Activated CD4-positive, alpha-beta T cell treated with anti-CD3 and anti-CD28 coated beads, Interleukin-2, amount 10 ng/mL, durations not matched to agents 24 days and 14 days (primary cell): ENCODE data around the gene TBX5. TPM values are rescaled to one million over a fixed set of nuclear protein-coding genes. Genes with fewer than 3 reads are reported as not detected.

Experiments used
- DNase-seq: peaks from one replicate; pipeline ENCODE4 v3.0.0; 2022
- H3K27ac Mint-ChIP-seq: one replicate; pipeline ENCODE4 v1.8.0; 2022; ENCODE audit warnings: mild to moderate bottlenecking, mixed read lengths
- H3K27me3 Mint-ChIP-seq: one replicate; pipeline ENCODE4 v1.8.0; 2022; ENCODE audit warnings: mixed read lengths
- H3K36me3 Mint-ChIP-seq: one replicate; pipeline ENCODE4 v1.8.0; 2022; ENCODE audit warnings: low read depth, mild to moderate bottlenecking, mixed read lengths
- H3K4me1 Mint-ChIP-seq: one replicate; pipeline ENCODE4 v1.8.0; 2021; ENCODE audit warnings: mixed read lengths
- H3K4me3 Mint-ChIP-seq: one replicate; pipeline ENCODE4 v1.8.0; 2022; ENCODE audit warnings: mild to moderate bottlenecking, moderate library complexity, mixed read lengths
- H3K9me3 Mint-ChIP-seq: one replicate; pipeline ENCODE4 v1.8.0; 2021; ENCODE audit warnings: mixed read lengths
- intact Hi-C: fragments of 100-400 bp; cut with micrococcal nuclease; formaldehyde crosslinking; loops from one replicate; pipeline ENCODE4 v1.15.1; 2023
- total RNA-seq: library from RNA; stranded (reverse); gene quantifications from 2 replicates; pipeline ENCODE4 v1.2.3, GENCODE V29; 2022

Gene TBX5
- total RNA-seq, 1 donor from 2014 or later, result not detected

DNA sequence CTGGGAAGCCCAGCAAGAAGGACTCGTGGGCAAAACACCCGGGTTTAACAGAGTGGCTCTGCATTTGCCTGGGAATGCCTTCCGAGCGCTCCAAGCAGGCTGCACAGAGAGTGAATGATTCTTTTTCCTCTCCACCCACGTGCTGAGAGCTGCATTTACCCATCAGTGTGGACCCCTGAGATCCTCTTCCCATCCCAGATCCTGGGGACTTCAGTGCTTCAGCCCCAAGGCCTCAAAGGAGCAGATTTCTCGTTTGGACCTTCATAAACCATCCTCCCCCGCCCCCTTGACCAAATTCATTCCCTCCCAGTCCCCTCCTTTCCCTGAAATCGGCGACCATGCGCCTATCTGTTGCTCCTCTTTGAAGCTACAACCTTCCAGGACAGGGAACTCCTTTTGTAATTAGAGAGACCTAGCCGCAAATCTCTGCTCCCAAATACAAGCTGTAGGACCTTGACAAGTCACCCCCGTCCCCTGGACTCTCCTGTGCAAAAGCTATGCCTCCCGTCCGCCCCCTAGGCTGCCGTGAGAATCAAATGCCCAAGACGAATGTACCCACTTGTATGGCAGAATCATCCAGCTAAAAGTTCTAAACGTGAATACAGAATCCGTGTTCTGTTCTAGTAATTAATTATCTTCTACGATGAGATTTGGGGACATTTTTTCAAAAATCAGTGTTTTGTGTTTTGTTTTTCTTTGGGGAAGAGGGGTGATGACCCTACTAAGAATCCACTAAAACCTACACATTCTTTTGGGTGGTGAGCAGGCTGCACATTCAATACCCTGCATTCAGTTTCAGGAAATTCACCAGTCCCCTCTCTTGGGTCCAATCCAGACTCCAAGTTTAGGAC, 8.8 kb downstream of the TBX5 start:
- intact Hi-C loops, result no loop called here
- H3K9me3 Mint-ChIP-seq, result no peaks in the 10 kb centered on the region
- H3K4me1 Mint-ChIP-seq, result no peaks in the 10 kb centered on the region
- H3K27me3 Mint-ChIP-seq, result peaks cover 87% of the 10 kb centered on the region
- peaks cover 2% of the 10 kb centered on the region for H3K36me3 Mint-ChIP-seq
- DNase-seq, result no peak
- H3K4me3 Mint-ChIP-seq, result no peak overlapping the region
- H3K27ac Mint-ChIP-seq, result no peak overlapping the region

DNA sequence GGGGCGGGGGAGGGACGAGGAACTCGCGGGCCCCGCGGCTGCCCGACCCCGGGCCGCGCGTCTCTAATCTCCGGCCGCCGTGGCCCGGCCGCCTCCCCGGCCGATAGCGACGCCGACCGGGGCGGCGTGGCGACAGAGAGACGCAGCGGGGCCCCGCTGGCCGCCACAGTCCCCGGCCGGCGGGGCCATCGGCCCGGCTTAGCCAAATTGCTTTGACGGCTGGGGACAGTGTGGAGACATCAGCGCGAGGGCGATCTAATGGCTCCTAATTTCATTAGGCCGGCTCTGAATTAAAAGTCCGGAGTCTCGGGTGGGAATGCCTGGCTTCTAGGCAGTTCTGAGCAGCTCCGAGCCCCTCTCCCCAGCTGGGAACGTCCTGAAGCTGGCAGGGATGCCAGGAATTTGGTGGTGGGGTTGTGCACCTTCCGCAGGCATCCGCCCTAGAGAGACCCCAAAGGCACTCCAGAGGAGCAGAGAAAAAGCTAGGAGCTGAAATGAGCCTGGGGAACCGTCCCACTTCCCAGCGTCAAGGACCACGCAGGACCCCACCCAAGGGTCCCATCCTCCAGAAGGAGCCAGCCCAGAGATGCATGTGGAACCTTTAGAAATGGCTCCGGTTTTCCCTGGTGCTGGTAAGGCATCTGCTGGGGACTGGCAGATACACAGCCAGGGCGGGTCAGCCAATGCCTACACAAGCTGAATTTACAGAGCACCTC, 9.6 kb downstream of the TBX5 start:
- H3K4me3 Mint-ChIP-seq, result no peak overlapping the region

DNA sequence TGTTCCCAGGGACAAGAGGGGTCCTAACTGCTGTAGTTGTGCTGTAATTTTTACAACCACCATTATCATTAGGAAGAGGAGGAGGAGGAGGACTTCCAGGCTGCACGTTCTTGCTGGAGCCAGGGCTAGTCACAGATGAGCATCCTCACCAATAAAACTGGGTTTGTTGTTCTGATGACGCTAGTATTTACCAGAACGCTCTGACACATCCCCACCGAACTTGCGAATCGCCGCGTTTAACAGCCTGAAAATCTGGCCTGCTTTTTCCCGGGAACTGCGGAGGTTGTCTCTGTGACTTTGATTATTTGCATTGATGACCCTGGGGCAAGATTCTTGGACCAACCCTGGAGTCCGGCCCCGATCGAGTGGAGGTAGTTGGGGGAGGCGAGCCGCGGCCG, 10.2 kb downstream of the TBX5 start:
- H3K4me3 Mint-ChIP-seq, result no peak overlapping the region

More for the DNA sequence above, 9.6 kb downstream of the TBX5 start:
- Mint-ChIP-seq H3K27ac (no peak overlapping the region), H3K9me3 (no peaks in the 10 kb centered on the region), H3K27me3 (peaks cover 85% of the 10 kb centered on the region), H3K4me1 (no peaks in the 10 kb centered on the region), H3K36me3 (no peaks in the 10 kb centered on the region)
- DNase-seq, result no peak
- intact Hi-C loops, result no loop called here

DNA sequence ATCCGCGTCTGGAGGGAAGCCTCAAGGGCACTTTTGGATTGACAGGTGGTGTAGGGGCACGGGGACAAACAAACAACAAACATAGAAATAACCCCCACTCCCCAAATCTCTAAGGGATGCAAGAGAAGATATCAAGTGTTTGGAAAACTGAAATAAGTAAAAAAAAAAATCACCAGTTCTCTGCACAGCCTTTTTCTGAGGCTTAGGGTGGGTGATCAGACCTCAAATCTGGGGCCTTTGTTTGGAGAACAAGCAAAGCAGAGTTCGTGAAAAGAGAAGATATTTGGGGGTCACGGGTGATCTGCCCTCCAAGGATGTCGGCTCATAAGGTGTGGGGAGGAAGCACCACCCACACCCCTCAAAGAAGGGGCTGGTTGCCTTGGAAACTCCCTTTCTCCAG, 10.7 kb downstream of the TBX5 start:
- intact Hi-C loops, result no loop called here
- no peak overlapping the region for H3K4me3 Mint-ChIP-seq
- no peak for DNase-seq
- no peak overlapping the region for H3K27ac Mint-ChIP-seq
- no peaks in the 10 kb centered on the region for H3K36me3 Mint-ChIP-seq
- H3K27me3 Mint-ChIP-seq, result peaks cover 79% of the 10 kb centered on the region
- H3K9me3 Mint-ChIP-seq, result no peaks in the 10 kb centered on the region
- no peaks in the 10 kb centered on the region for H3K4me1 Mint-ChIP-seq

More for the DNA sequence above, 10.2 kb downstream of the TBX5 start:
- H3K4me1 Mint-ChIP-seq, result no peaks in the 10 kb centered on the region
- peaks cover 82% of the 10 kb centered on the region for H3K27me3 Mint-ChIP-seq
- intact Hi-C loops, result no loop called here
- no peak for DNase-seq
- no peak overlapping the region for H3K27ac Mint-ChIP-seq
- H3K36me3 Mint-ChIP-seq, result no peaks in the 10 kb centered on the region
- H3K9me3 Mint-ChIP-seq, result no peaks in the 10 kb centered on the region

DNA sequence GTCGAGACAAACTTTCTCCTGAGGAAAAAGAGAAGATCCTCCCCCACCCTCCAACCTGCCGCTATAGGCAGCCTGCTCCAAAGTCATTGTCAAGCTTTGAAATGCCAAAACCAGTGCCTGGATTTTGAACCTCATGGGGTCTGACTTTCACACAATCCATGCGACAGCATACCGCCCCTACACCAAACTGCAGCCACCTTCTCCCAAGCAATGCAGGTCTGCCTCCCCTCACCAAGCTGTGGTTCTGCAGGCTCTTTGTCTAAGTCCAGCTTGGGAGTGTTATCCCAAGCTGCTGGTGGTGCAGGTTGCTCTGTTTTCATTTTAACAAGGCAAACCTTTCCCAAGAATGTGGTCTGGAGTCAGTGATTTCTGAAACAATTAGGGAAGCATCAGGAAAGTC, 12.4 kb downstream of the TBX5 start:
- Mint-ChIP-seq H3K4me1 (no peaks in the 10 kb centered on the region), H3K27ac (no peak overlapping the region), H3K36me3 (no peaks in the 10 kb centered on the region), H3K4me3 (no peak overlapping the region), H3K27me3 (peaks cover 65% of the 10 kb centered on the region), H3K9me3 (no peaks in the 10 kb centered on the region)
- no peak for DNase-seq
- intact Hi-C loops, result no loop called here

DNA sequence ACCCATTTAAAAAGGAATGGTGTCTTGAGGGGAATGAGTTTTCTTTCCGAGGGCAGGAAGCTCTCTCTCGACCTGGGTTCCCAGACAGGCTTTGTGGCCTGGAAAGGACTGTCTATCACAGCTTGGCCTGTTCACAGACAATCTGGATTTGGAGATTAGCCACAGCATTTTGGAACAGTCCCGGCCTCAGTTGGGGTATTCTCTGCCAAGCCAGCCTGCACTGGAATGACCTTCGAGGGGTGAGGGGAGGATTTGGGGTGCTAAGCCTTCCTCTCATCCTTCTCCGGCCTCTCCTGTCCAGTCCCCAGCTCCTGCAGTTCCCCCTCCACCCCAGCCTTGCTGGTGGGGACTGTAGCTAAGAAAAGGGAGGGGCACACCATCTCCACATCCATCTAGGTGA, 13.0 kb downstream of the TBX5 start:
- H3K36me3 Mint-ChIP-seq, result no peaks in the 10 kb centered on the region
- no peaks in the 10 kb centered on the region for H3K9me3 Mint-ChIP-seq
- no peak overlapping the region for H3K4me3 Mint-ChIP-seq
- no peak for DNase-seq
- no peaks in the 10 kb centered on the region for H3K4me1 Mint-ChIP-seq
- no peak overlapping the region for H3K27ac Mint-ChIP-seq
- intact Hi-C loops, result no loop called here
- H3K27me3 Mint-ChIP-seq, result peaks cover 59% of the 10 kb centered on the region

DNA sequence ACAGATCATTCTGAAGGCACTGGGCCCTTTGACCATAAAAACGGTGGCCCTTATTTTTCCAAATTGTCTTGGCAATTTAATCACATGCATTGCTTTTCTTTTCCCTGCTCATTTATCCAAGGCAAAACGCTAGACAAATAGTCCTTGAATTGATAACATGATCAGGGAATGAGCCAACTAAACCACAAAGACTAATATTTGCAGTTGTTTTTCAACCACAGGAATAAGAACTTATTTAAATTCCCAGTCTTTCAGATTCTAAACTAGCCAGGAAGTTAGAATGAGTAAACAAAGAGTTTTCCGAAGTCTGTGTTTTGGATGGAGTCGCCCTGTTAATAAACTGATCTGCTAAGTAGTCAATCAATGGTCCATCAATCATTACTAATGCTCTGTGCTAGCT, 14.9 kb downstream of the TBX5 start:
- H3K27ac Mint-ChIP-seq, result no peak overlapping the region
- no peak overlapping the region for H3K4me3 Mint-ChIP-seq
- H3K4me1 Mint-ChIP-seq, result no peaks in the 10 kb centered on the region
- intact Hi-C loops, result no loop called here
- H3K9me3 Mint-ChIP-seq, result no peaks in the 10 kb centered on the region
- H3K27me3 Mint-ChIP-seq, result peaks cover 43% of the 10 kb centered on the region
- no peaks in the 10 kb centered on the region for H3K36me3 Mint-ChIP-seq
- DNase-seq, result no peak

DNA sequence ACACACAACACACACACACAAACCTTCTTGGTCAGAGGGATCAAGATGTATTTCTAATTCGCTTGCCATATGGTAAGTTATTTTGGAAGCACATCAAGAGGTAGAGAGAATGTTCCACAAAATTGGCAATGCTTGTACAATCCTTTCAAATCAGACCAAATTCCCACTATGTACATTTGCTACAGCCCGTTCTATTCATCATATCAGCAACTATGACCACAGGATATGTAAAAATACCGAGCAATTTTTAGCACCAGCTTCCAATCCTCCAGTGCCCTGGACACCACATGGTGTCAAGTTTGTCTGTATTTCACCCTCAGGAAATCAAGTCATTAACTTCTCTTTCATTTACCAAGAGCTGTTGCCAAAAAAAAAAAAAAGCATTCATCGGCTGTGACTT, 21.2 kb downstream of the TBX5 start:
- Mint-ChIP-seq H3K27ac (no peak overlapping the region), H3K4me1 (no peaks in the 10 kb centered on the region), H3K27me3 (no peaks in the 10 kb centered on the region), H3K4me3 (no peak overlapping the region), H3K9me3 (no peaks in the 10 kb centered on the region), H3K36me3 (no peaks in the 10 kb centered on the region)
- DNase-seq, result no peak
- intact Hi-C loops, result no loop called here

DNA sequence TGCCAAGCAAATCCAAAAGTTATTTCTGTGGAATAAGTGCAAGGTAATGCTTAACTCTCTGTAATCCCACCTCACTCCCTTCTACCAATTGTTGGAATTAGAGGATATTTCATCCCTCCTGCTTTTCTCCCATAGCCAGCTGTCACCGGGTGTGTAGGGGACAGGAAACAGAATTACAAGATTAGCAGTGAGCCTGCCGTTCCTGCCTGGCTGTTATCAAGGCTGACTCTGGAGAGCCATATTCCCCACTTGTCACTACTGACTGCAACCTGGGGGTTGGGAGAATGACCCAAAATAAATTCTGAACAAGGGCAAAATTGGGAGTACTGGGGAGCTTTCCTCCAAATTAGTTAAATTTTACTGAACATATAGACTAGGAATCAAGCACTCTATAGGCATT, 24.8 kb downstream of the TBX5 start:
- Mint-ChIP-seq H3K9me3 (no peaks in the 10 kb centered on the region), H3K36me3 (no peaks in the 10 kb centered on the region), H3K27ac (no peak overlapping the region), H3K4me3 (no peak overlapping the region), H3K4me1 (no peaks in the 10 kb centered on the region), H3K27me3 (no peaks in the 10 kb centered on the region)
- no peak for DNase-seq
- intact Hi-C loops, result no loop called here

DNA sequence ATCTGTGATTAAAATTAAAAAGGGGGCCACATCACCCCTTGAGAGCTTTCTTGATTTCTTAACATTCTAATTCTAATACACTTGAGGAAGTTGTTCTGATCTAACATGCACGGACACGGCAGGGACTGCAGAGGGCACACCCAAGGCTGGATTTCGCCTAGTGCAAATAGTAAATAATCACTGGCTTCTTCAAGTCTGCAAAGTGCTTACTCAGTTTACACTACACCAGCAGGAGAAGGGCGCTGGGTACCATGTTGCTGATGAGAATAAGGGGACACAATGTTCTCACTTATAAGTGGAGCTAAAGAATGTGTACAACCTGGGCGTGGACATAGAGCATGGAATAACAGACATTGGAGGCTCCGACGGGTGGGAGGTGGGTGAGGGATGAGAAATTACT, 34.2 kb downstream of the TBX5 start:
- Mint-ChIP-seq H3K36me3 (no peaks in the 10 kb centered on the region), H3K4me3 (no peak overlapping the region), H3K27me3 (no peaks in the 10 kb centered on the region), H3K27ac (no peak overlapping the region), H3K9me3 (no peaks in the 10 kb centered on the region), H3K4me1 (no peaks in the 10 kb centered on the region)
- DNase-seq, result no peak
- intact Hi-C loops, result no loop called here

DNA sequence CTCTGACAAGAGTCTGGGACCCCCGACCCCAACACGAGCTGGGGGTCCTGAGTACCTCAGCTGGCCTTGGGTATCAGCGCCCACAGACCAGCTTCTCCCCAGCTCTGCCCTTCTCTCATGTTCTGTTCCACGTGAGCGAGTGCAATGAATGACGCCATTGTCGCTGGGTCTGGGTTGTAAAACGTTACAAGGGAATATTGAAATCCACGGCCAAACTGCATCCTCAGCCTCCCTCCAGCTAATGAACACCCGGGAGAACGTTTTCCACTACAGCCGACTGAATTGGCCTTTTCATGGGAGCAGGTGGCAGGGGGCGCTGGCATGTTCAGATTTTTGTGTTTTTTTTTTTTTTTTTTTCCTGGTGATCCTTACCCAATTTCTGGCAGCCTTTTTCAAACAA, 34.7 kb downstream of the TBX5 start:
- no peaks in the 10 kb centered on the region for H3K27me3 Mint-ChIP-seq
- no peak overlapping the region for H3K4me3 Mint-ChIP-seq
- H3K4me1 Mint-ChIP-seq, result no peaks in the 10 kb centered on the region
- DNase-seq, result no peak
- H3K36me3 Mint-ChIP-seq, result no peaks in the 10 kb centered on the region
- no peaks in the 10 kb centered on the region for H3K9me3 Mint-ChIP-seq
- intact Hi-C loops, result no loop called here
- no peak overlapping the region for H3K27ac Mint-ChIP-seq

DNA sequence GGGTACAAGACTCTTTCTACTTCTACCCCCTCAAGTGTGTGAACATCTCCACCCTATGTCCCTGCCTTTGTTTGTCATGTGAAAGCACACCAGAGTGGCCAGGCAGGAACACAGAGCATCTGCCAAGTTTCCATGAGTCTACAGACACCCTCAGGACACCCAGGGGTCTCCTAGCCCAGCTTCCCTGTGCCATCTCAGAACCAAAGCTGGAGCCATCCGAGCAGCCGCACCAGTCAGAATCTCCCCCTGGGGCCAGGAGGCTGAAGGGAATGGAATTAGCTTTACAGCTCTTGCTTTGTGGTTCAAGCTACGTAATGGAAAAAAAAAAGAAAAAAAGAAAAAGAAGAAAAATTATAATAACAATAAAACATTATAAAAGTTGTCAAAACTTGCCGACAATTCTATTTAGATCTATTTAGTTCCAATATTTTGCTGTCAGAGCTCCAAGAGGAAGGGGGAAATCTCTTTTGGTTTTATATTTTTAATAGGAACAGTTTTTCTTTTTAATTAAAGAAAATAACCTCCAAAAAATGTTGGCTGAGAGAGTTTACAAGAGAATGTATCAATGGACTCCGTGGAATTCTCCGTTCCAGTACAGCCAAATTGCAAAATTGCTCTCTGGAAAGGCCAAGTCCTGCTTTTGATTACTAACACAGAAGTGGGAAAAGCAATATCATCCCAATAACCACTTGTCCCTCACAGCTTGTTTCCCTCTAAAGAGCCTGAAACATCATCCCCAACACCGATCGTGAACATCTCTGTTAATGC, 37.1 kb downstream of the TBX5 start:
- H3K4me1 Mint-ChIP-seq, result no peaks in the 10 kb centered on the region
- DNase-seq, result no peak
- no peak overlapping the region for H3K4me3 Mint-ChIP-seq
- no peaks in the 10 kb centered on the region for H3K9me3 Mint-ChIP-seq
- no peaks in the 10 kb centered on the region for H3K36me3 Mint-ChIP-seq
- intact Hi-C loops, result no loop called here
- no peak overlapping the region for H3K27ac Mint-ChIP-seq
- no peaks in the 10 kb centered on the region for H3K27me3 Mint-ChIP-seq

DNA sequence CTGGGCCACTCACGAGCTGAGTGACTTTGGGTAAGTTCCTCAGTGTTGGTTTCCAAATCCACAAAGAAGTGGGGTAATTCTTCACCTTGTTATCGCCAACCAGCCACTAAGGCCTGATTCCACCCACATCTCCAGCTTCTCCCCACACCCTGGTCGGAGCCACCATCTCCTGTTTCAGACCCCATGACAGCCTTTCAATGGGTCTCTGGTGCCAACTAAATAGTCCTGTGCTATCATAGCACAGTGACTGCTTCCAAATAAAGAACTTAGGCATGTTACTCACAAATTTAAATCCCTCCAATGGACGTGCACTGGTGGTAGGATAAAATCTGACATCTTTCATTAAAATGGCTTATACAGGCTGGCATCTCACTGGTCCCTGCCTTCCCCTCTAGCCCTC, 44.0 kb downstream of the TBX5 start:
- Mint-ChIP-seq H3K4me1 (no peaks in the 10 kb centered on the region), H3K36me3 (no peaks in the 10 kb centered on the region), H3K27me3 (no peaks in the 10 kb centered on the region), H3K4me3 (no peak overlapping the region), H3K27ac (no peak overlapping the region), H3K9me3 (peaks cover 6% of the 10 kb centered on the region)
- DNase-seq, result no peak
- intact Hi-C loops, result no loop called here

DNA sequence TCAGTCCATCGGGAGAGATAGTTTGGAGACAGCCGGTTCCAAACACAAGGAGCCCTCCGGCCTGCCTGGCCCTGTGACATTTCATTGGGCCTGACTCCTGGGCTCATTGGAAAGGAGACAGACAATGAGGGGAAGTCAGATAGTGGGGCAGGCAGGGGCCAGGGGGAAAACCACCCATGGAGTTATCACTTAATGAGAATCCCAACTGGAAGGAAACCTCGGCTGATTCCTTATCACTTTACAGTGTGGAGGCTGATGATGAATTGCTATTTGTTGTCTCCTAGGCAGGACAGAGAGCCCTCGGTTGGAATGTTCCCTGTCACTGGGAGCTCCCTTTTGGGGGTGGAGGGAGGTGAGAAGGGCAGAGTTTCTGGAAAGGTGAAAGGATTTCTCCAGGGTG, 44.4 kb downstream of the TBX5 start:
- H3K36me3 Mint-ChIP-seq, result no peaks in the 10 kb centered on the region
- no peaks in the 10 kb centered on the region for H3K27me3 Mint-ChIP-seq

More for the DNA sequence above, 44.4 kb downstream of the TBX5 start:
- no peak for DNase-seq
- intact Hi-C loops, result no loop called here
- Mint-ChIP-seq H3K27ac (no peak overlapping the region), H3K9me3 (peaks cover 6% of the 10 kb centered on the region), H3K4me1 (no peaks in the 10 kb centered on the region), H3K4me3 (no peak overlapping the region)
